GM13977 (cell line): ENCODE measurements around the gene ZC3H7A.
A peak's percentile ranks its signal among the peaks of the same experiment; 100 is the strongest.

Source experiments
- DNase-seq: peaks from one replicate; pipeline ENCODE4 v3.0.0; 2012; ENCODE audit warnings: low spot score
- in situ Hi-C: fragments of 300-500 bp; cut with MboI; formaldehyde crosslinking; loops from one replicate; pipeline ENCODE4 v1.12.0; 2022; ENCODE audit warnings: low sequenced_read_pairs, low pct_unique_long_range_greater_than_20kb, mixed read lengths, inconsistent platforms; ENCODE audit not compliant: unreplicated experiment
- TF ChIP-seq, protein P1 (sequence below): IDR thresholded peaks from 2 replicates; pipeline ENCODE4 v1.5.1; 2012; ENCODE audit warnings: mild to moderate bottlenecking, control low read depth; ENCODE audit not compliant: insufficient read depth; ENCODE audit errors: extremely low read depth, missing control alignments

The ZC3H7A gene

DNA sequence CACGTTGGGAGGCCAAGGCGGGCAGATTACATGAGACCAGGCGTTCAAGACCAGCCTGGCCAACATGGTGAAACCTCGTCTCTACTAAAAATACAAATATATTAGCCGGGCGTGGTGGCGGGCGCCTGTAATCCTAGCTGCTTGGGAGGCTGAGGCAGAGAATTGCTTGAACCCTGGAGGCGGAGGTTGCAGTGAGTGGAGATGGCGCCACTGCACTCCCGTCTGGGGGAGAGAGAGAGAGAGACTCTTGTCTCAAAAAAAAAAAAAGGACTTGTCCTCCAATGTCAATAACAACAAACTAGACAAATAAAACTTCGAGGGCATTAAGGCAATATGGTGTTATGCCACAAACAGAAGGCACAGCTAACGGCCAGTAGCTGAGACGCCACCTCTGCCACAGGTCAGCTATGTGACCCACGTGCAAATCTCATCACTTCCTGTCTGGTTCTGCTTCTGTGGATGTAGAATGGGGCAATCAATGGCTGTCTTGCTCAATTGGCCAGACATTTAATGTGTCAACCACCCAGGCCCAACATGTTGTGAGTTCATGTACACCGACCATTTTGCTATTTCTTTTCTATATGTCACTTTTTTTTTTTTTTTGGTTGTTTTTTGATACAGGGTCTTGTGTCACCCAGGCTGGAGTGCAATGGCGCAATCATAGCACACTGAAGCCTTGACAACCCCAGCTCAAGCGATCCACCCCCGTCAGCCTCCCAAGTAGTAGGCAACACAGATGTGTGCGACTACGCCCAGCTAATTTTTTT, 53.6 kb downstream of the ZC3H7A start:
- in situ Hi-C loops, result no loop called here
- TF ChIP-seq, protein P1, sequence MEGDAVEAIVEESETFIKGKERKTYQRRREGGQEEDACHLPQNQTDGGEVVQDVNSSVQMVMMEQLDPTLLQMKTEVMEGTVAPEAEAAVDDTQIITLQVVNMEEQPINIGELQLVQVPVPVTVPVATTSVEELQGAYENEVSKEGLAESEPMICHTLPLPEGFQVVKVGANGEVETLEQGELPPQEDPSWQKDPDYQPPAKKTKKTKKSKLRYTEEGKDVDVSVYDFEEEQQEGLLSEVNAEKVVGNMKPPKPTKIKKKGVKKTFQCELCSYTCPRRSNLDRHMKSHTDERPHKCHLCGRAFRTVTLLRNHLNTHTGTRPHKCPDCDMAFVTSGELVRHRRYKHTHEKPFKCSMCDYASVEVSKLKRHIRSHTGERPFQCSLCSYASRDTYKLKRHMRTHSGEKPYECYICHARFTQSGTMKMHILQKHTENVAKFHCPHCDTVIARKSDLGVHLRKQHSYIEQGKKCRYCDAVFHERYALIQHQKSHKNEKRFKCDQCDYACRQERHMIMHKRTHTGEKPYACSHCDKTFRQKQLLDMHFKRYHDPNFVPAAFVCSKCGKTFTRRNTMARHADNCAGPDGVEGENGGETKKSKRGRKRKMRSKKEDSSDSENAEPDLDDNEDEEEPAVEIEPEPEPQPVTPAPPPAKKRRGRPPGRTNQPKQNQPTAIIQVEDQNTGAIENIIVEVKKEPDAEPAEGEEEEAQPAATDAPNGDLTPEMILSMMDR, result no peak
- peak; percentile 36 for DNase-seq

DNA sequence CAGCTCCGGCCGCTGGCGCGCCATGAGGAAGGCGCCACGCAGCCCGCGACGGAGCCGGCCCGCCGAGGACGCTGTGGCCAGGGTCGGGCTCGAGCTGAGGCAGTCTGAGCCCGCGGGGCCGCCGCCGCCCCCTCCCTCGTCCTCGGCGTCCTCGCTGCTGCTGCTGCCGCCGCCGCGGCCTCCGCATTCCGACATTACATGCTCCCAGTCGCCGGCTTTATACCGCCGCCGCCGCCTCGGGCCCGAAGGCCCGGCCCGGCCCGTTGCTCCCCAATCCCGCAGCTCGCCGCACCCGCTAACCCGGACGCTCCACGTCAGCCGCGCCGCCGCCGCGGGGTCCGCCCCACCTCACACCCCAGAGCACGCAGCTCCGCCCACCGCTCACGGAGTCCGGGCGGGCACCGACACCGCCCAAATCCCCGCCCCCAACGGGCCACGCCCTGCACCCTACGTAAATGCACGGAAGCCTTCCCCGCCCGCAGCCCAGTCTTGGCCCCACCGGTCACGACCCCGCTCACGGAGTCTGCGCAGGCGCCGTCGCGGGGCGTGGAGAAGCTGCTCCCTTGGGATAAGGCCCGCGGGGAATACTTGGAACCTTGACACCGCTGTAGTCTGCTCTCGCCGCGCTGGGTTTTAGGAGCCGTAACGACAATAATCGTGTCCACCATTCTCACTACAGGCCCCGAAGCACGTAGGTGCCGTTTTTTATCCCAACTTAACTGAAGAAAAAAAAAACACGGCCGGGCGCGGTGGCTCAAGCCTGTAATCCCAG, 54.3 kb downstream of the ZC3H7A start, which contains the start of gene TXNDC11:
Gene TXNDC11 (minus strand): TSS at position 322 of the 772 bp plus-strand sequence. CDS start 127 bp downstream, at position 195.
- TF ChIP-seq, protein P1, result no peak
- DNase-seq, result peak; percentile 97
- in situ Hi-C loops, result no loop called here

DNA sequence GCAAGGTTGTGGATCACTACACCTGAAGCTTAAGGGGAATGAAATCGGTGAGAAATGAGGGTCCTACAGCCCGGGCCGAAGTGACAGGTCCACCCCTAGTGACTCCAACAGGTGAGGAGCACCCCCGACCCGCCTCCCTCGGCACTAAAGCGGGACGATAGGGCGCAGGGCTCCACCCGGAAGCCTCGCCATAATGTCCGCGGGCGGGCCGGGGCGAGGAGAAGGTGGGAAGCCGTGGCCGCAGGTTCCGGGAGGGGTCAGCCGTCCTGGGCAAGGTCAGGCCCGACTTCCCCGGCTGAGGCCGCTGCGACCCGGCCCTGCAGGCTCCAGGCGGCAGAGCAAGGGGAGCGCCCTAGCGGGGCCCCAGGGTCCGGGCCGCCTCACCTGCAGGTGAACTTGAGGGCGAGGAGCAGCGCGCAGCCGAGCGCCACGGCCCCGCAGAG, 54.9 kb downstream of the ZC3H7A start:
- TF ChIP-seq, protein P1, result no peak
- in situ Hi-C loops, result no loop called here
- DNase-seq, result peak; percentile 50

DNA sequence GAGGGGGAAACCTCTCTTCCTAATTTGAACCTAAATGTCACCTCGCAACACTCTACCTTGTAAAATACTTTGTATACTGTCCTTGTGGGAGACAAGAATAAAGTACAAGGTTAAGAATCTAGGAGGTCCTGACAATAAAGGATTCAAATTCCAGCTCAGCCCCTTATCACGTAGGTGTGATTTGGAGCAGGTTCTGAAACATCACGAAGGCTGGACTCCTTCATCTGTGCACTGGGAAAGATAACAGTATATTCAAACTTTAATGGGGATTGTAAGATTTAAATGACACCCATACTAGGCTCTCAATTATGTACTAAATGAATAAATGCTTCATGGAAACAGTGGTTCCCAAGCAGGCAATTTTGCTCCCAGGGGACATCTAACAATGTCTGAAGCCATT, 56.5 kb downstream of the ZC3H7A start:
- DNase-seq, result no peak
- in situ Hi-C loops, result no loop called here
- TF ChIP-seq, protein P1, result no peak

DNA sequence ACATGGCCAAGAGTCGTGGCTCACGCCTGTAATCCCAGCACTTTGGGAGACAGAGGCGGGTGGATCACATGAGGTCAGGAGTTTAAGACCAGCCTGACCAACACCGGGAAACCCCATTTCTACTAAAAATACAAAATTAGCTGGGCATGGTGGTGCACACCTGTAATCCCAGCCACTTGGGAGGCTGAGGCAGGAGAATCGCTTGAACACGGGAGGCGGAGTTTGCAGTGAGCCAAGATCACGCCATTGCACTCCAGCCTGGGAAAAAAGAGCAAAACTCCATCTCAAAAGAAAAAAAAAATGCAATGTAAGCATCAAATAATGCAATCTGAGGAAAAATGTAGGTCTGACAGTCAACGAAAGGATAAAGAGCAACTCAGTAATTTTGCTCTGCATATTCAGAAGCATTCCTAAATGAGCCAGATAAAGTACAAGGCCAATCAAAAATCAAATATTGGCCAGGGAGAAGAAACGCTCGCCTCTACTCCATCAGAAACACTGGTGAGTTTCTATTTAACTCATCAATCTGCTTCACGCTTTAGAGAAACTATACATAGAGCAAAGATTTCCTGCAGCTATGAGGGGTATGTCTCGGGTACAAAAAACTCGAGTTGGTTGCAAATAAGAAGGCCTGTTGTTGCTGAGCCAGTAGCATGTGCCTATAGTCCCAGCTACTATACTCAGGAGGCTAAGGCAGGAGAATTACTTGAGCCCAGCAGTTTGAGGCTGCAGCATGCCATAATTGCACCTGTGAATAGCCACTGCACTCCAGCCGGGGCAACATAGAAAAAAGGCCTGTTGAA, 58.1 kb downstream of the ZC3H7A start:
- TF ChIP-seq, protein P1, result no peak
- peak; percentile 52 for DNase-seq
- in situ Hi-C loops, result no loop called here

DNA sequence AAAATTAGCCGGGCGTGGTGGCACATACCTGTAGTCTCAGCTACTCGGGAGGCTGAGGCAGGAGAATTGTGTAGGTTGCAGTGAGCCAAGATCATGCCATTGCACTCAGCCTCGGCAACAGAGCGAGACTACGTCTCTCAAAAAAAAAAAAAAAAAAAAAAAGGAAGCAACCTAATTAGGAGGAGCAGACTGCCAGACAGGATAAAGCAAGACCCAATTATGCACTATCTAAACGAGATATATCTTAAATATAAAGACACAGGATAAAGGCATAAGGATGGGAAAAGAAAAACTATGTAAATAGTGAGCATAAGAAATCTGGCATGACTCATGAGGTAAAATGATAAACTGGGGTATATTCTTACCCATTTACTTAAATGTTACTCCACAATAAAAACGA, 59.3 kb downstream of the ZC3H7A start:
- in situ Hi-C loops, result no loop called here
- DNase-seq, result no peak

More for the DNA sequence above, 59.3 kb downstream of the ZC3H7A start:
- TF ChIP-seq, protein P1, result no peak
